HEK293 (cell line): ENCODE results near the gene KARS1.

Source experiments
- ZNF677 ChIP-seq: fragments of 450-650 bp; IDR thresholded peaks from 2 replicates; pipeline ENCODE4 v1.5.0; 2018; ENCODE audit warnings: missing biosample characterization, mild to moderate bottlenecking, missing genetic modification characterization, moderate library complexity
- TF ChIP-seq, protein P1 (sequence below): fragments of 450-650 bp; formaldehyde crosslinking; IDR thresholded peaks from 2 replicates; pipeline ENCODE4 v1.5.1; 2016; ENCODE audit warnings: missing biosample characterization, missing genetic modification characterization

DNA sequence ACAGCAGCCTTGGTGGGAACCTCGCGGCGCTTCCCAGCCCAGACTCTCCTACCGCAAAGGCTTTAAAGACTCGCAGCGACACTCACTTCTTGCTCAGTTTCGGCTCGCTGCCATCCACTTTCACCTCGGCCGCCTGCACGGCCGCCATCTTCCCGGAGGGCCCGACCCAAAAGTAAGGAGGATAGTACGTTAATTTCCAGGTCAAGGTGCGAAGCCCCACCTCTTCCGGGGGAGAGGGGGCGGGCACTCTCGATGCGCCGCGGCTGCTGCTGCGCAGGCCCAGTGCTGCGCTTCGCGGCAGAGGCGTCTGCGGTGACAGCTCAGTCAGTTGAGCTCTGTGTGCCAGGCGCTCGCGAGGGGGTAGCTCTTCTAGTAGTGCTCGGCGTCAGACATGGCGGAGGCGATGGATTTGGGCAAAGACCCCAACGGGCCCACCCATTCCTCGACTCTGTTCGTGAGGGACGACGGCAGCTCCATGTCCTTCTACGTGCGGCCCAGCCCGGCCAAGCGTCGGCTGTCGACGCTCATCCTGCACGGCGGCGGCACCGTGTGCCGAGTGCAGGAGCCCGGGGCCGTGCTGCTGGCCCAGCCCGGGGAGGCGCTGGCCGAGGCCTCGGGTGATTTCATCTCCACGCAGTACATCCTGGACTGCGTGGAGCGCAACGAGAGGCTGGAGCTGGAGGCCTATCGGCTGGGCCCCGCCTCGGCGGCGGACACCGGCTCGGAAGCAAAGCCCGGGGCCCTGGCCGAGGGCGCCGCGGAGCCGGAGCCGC is at the start of gene KARS1, which contains the start of gene TERF2IP:
- TF ChIP-seq, protein P1, sequence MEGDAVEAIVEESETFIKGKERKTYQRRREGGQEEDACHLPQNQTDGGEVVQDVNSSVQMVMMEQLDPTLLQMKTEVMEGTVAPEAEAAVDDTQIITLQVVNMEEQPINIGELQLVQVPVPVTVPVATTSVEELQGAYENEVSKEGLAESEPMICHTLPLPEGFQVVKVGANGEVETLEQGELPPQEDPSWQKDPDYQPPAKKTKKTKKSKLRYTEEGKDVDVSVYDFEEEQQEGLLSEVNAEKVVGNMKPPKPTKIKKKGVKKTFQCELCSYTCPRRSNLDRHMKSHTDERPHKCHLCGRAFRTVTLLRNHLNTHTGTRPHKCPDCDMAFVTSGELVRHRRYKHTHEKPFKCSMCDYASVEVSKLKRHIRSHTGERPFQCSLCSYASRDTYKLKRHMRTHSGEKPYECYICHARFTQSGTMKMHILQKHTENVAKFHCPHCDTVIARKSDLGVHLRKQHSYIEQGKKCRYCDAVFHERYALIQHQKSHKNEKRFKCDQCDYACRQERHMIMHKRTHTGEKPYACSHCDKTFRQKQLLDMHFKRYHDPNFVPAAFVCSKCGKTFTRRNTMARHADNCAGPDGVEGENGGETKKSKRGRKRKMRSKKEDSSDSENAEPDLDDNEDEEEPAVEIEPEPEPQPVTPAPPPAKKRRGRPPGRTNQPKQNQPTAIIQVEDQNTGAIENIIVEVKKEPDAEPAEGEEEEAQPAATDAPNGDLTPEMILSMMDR (tag by site-specific recombination): no peak
- no peak for TF ChIP-seq ZNF677
